IMR-90 (cell line): ENCODE measurements around the gene KCNMB2. TPM values are rescaled to one million over a fixed set of nuclear protein-coding genes. Genes with fewer than 3 reads are reported as not detected.

Experiments used
- ATAC-seq: fragments of 200-7000 bp; cut with Tn5 transposase; 2 replicates; pipeline ENCODE4 v1.9.1; 2020; ENCODE audit warnings: low read depth, mild to moderate bottlenecking, moderate library complexity
- BruUV-seq: library from RNA; stranded (reverse); fragments of 400-500 nt; replicated peaks from 2 replicates; lab custom pipeline; 2021; lab: Mats Ljungman, UMichigan
- CTCF ChIA-PET: fragments of 300-600 bp; formaldehyde crosslinking; extraction: SDS; loops from one replicate; lab custom pipeline; 2021; ENCODE audit warnings: antibody characterized with exemption; lab: Yijun Ruan, JAX
- POLR2A ChIA-PET: fragments of 300-600 bp; sonication (Branson Sonifier 250); formaldehyde crosslinking; loops from one replicate; lab custom pipeline; 2022; ENCODE audit warnings: antibody characterized with exemption; ENCODE audit not compliant: unreplicated experiment; lab: Charles Lee
- DNase-seq: peaks from one replicate; pipeline ENCODE4 v3.0.0; 2013
- H2AFZ ChIP-seq: replicated peaks from 2 replicates; pipeline ENCODE3; 2013; ENCODE audit warnings: low read length, mild to moderate bottlenecking; ENCODE audit not compliant: poor library complexity
- H2AK5ac ChIP-seq: 2 replicates; pipeline ENCODE4 v1.6.1; 2013; ENCODE audit warnings: low read depth, low read length, inconsistent platforms
- H2AK9ac ChIP-seq: replicated peaks from 2 replicates; pipeline ENCODE3; 2013; ENCODE audit warnings: mild to moderate bottlenecking, low read depth, low read length, moderate library complexity; ENCODE audit not compliant: poor library complexity
- H2BK120ac ChIP-seq: 2 replicates; pipeline ENCODE4 v1.6.1; 2013; ENCODE audit warnings: low read depth, low read length, inconsistent platforms
- H2BK15ac ChIP-seq: 3 replicates; pipeline ENCODE4 v1.6.1; 2013; ENCODE audit warnings: low read depth, low read length, inconsistent platforms
- H2BK20ac ChIP-seq: 2 replicates; pipeline ENCODE4 v1.6.1; 2013; ENCODE audit warnings: low read depth, mild to moderate bottlenecking, inconsistent platforms, low read length, moderate library complexity
- H2BK5ac ChIP-seq: 2 replicates; pipeline ENCODE4 v1.6.1; 2013; ENCODE audit warnings: mild to moderate bottlenecking, low read depth, low read length, inconsistent platforms; ENCODE audit not compliant: poor library complexity, severe bottlenecking
- H3K14ac ChIP-seq: replicated peaks from 2 replicates; pipeline ENCODE4 v1.6.1; 2013; ENCODE audit warnings: low read depth, low read length, inconsistent platforms
- H3K18ac ChIP-seq: 2 replicates; pipeline ENCODE4 v1.6.1; 2013; ENCODE audit warnings: low read depth, low read length, control low read depth
- H3K23ac ChIP-seq: 2 replicates; pipeline ENCODE4 v1.6.1; 2013; ENCODE audit warnings: low read depth, low read length, inconsistent platforms
- H3K27ac ChIP-seq: 2 replicates; pipeline ENCODE4 v1.5.1; 2013; ENCODE audit warnings: mild to moderate bottlenecking, control low read depth, low read length; ENCODE audit not compliant: insufficient read depth
- H3K27me3 ChIP-seq: 2 replicates; pipeline ENCODE4 v1.6.1; 2013; ENCODE audit warnings: low read length; ENCODE audit not compliant: control insufficient read depth, insufficient read depth
- H3K36me3 ChIP-seq: 2 replicates; pipeline ENCODE4 v1.6.1; 2013; ENCODE audit warnings: low read length, mixed read lengths; ENCODE audit not compliant: control insufficient read depth, insufficient read depth
- H3K4ac ChIP-seq: 2 replicates; pipeline ENCODE4 v1.6.1; 2013; ENCODE audit warnings: low read depth, low read length, inconsistent platforms
- H3K4me1 ChIP-seq: 2 replicates; pipeline ENCODE4 v1.6.1; 2013; ENCODE audit warnings: low read length, mixed read lengths; ENCODE audit not compliant: control insufficient read depth, insufficient read depth
- H3K4me2 ChIP-seq: 2 replicates; pipeline ENCODE4 v1.6.1; 2013; ENCODE audit warnings: low read depth, mild to moderate bottlenecking, control low read depth, low read length, moderate library complexity
- H3K4me3 ChIP-seq: 2 replicates; pipeline ENCODE4 v1.5.1; 2013; ENCODE audit warnings: low read depth, mild to moderate bottlenecking, control low read depth, low read length, moderate library complexity; ENCODE audit not compliant: insufficient read depth
- H3K56ac ChIP-seq: 2 replicates; pipeline ENCODE4 v1.6.1; 2013; ENCODE audit warnings: low read length, inconsistent platforms; ENCODE audit not compliant: insufficient read depth; ENCODE audit errors: extremely low read depth
- H3K79me1 ChIP-seq, 2 experiments: 2 replicates each; pipeline ENCODE4 v1.6.1; 2013; ENCODE audit warnings: low read length in 2 of 2, inconsistent platforms in 1 of 2, low read depth in 1 of 2
- H3K9ac ChIP-seq: 2 replicates; pipeline ENCODE4 v1.6.1; 2013; ENCODE audit warnings: low read depth, low read length, control low read depth
- H3K9me1 ChIP-seq: 2 replicates; pipeline ENCODE4 v1.6.1; 2013; ENCODE audit warnings: low read length, inconsistent platforms; ENCODE audit not compliant: insufficient read depth
- H3K9me3 ChIP-seq: 2 replicates; pipeline ENCODE4 v1.6.1; 2013; ENCODE audit warnings: low read length; ENCODE audit not compliant: control insufficient read depth, insufficient read depth
- H4K20me1 ChIP-seq: 2 replicates; pipeline ENCODE4 v1.6.1; 2013; ENCODE audit warnings: low read length, inconsistent platforms; ENCODE audit not compliant: insufficient read depth
- H4K5ac ChIP-seq: 2 replicates; pipeline ENCODE4 v1.6.1; 2013; ENCODE audit warnings: mild to moderate bottlenecking, low read depth, low read length, control low read depth
- H4K8ac ChIP-seq, 2 experiments: 2 replicates each; pipeline ENCODE4 v1.6.1; 2013; ENCODE audit warnings: low read depth in 2 of 2, low read length in 2 of 2, control low read depth in 1 of 2, inconsistent platforms in 1 of 2
- H4K91ac ChIP-seq: 2 replicates; pipeline ENCODE4 v1.6.1; 2013; ENCODE audit warnings: low read depth, low read length, inconsistent platforms; ENCODE audit not compliant: insufficient read depth
- BHLHE40 ChIP-seq: fragments of 150-350 bp; IDR thresholded peaks from 2 replicates; pipeline ENCODE4 v1.6.1; 2016; ENCODE audit warnings: mild to moderate bottlenecking, low read depth, low read length
- CEBPB ChIP-seq: IDR thresholded peaks from 2 replicates; pipeline ENCODE4 v1.6.1; 2012; ENCODE audit warnings: low read depth, low read length, improper control_type of control experiment
- CHD1 ChIP-seq: IDR thresholded peaks from 2 replicates; pipeline ENCODE4 v1.6.1; 2012; ENCODE audit warnings: low read depth, low read length, improper control_type of control experiment
- FOS ChIP-seq: fragments of 150-350 bp; IDR thresholded peaks from 2 replicates; pipeline ENCODE4 v1.6.1; 2016; ENCODE audit warnings: low read depth, low read length
- MAFK ChIP-seq: IDR thresholded peaks from 2 replicates; pipeline ENCODE4 v1.6.1; 2012; ENCODE audit warnings: low read depth, low read length, improper control_type of control experiment
- MAZ ChIP-seq: IDR thresholded peaks from 2 replicates; pipeline ENCODE4 v1.6.1; 2012; ENCODE audit warnings: low read depth, mild to moderate bottlenecking, low read length, improper control_type of control experiment, moderate library complexity, borderline replicate concordance
- MXI1 ChIP-seq: IDR thresholded peaks from 2 replicates; pipeline ENCODE4 v1.6.1; 2012; ENCODE audit warnings: low read depth, mild to moderate bottlenecking, low read length, moderate library complexity, borderline replicate concordance
- NFE2L2 ChIP-seq: fragments of 150-350 bp; IDR thresholded peaks from 2 replicates; pipeline ENCODE4 v1.6.1; 2016; ENCODE audit warnings: low read depth, mild to moderate bottlenecking, low read length
- POLR2A ChIP-seq: IDR thresholded peaks from 2 replicates; pipeline ENCODE4 v1.6.1; 2012; ENCODE audit warnings: mild to moderate bottlenecking, low read depth, low read length
- RAD21 ChIP-seq: IDR thresholded peaks from 2 replicates; pipeline ENCODE4 v1.6.1; 2012; ENCODE audit warnings: low read length, improper control_type of control experiment
- RCOR1 ChIP-seq: IDR thresholded peaks from 2 replicates; pipeline ENCODE4 v1.6.1; 2012; ENCODE audit warnings: mild to moderate bottlenecking, low read length, improper control_type of control experiment; ENCODE audit not compliant: insufficient replicate concordance
- RFX5 ChIP-seq: IDR thresholded peaks from 2 replicates; pipeline ENCODE4 v1.8.0; 2012; ENCODE audit warnings: low read depth, mild to moderate bottlenecking, low read length, moderate library complexity
- SMC3 ChIP-seq: fragments of 150-350 bp; IDR thresholded peaks from 2 replicates; pipeline ENCODE4 v1.6.1; 2016; ENCODE audit warnings: low read depth, mild to moderate bottlenecking, antibody characterized with exemption, low read length, moderate library complexity
- WGBS, 2 experiments: methylation state at CpG; one replicate each; pipeline versions ENCODE4 v1.1.5 to v1.1.7; 2013; ENCODE audit warnings: missing lambda C conversion rate in 2 of 2; ENCODE audit not compliant: insufficient read length in 1 of 2; ENCODE audit errors: extremely low coverage in 2 of 2; 5-methylcytosine and 5-hydroxymethylcytosine counted together
- dilution Hi-C: fragments of 300-500 bp; cut with HindIII; formaldehyde crosslinking; loops from one replicate; pipeline ENCODE4 v1.14.3; 2018; ENCODE audit warnings: low sequenced_read_pairs; ENCODE audit not compliant: unreplicated experiment
- in situ Hi-C: fragments of 300-500 bp; cut with MboI; formaldehyde crosslinking; loops from 3 replicates; pipeline ENCODE4 v1.14.3; 2019; ENCODE audit warnings: low sequenced_read_pairs, inconsistent platforms, mixed read lengths
- intact Hi-C: fragments of 100-400 bp; cut with micrococcal nuclease; formaldehyde crosslinking; loops from 2 replicates; pipeline ENCODE4 v1.10.0; 2022
- polyA plus RNA-seq, 3 experiments: library from polyadenylated mRNA; depleted of rRNA; stranded (reverse); fragments of >200 nt; gene quantifications; 2 replicates each; pipeline ENCODE4 v1.2.3, GENCODE V29; 2012; ENCODE audit warnings: low replicate concordance in 1 of 3
- total RNA-seq: library from RNA; depleted of rRNA; stranded (reverse); fragments of >200 nt; gene quantifications from 2 replicates; pipeline ENCODE4 v1.2.3, GENCODE V29; 2012
- TF ChIP-seq, protein P1 (sequence below): fragments of 150-350 bp; IDR thresholded peaks from 2 replicates; pipeline ENCODE4 v1.6.1; 2017; ENCODE audit warnings: mild to moderate bottlenecking, antibody characterized with exemption, low read length, low read depth
- TF ChIP-seq, protein P2 (sequence below): fragments of 150-350 bp; IDR thresholded peaks from 2 replicates; pipeline ENCODE4 v1.6.1; 2016; ENCODE audit warnings: low read depth, mild to moderate bottlenecking, low read length, moderate library complexity, borderline replicate concordance
- TF ChIP-seq, protein P3 (sequence below): conservative IDR thresholded peaks from 2 replicates; pipeline ENCODE4 v1.5.1; 2012; ENCODE audit warnings: mild to moderate bottlenecking, low read depth, low read length, improper control_type of control experiment

KCNMB2 gene
- total and polyA plus RNA-seq, 2 of the 4 experiments (the other 2 are of a cell fraction), result not detected

DNA sequence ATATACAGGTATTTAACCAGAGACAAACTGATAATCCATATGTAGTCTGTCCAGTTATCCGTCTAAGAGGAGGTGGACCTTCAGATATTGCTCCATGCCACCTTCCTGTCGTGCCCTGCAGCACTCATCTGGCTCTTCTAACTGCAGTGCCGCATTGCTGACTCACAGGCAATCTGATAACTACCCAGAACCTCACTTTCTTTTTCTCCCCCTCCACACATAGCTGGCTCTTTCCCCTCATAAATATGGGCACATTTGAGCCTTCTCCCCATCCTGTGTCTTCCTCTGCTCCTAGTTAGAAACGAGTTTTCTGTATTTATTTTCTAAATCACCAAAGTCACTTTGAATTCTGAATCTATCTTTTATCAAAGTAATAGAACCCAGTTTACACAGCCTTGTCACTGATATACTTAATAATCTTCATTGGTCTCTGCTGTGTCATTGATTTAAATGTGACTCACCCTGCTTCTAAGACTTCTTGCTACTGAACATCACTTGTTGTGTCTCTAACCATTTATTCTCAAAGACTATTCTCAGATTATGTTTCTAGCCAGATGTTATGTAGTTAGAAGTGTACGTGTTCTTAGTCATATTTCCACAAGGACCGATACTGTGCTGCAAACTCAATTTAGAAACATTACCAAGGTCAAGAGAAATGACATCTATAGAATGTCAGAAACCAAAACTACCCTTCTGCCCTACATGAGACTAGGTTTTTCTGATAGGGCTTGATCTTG is 17.4 kb upstream of the KCNMB2 start:
- Histone ChIP-seq H3K23ac (no peak overlapping the region), H3K36me3 (no peaks in the 10 kb centered on the region), H4K20me1 (no peaks in the 10 kb centered on the region), H3K79me1 (no peaks in the 10 kb centered on the region), H3K14ac (no peak overlapping the region), H4K5ac (no peak overlapping the region), H3K56ac (no peak overlapping the region), H3K9me1 (no peaks in the 10 kb centered on the region), H2AK5ac (no peak overlapping the region), H4K8ac (no peak overlapping the region), H3K4ac (no peak overlapping the region), H2AFZ (no peak overlapping the region), H3K18ac (no peak overlapping the region), H2BK20ac (no peak overlapping the region), H2BK120ac (no peak overlapping the region), H2AK9ac (no peak overlapping the region), H3K4me1 (no peaks in the 10 kb centered on the region), H4K91ac (no peak overlapping the region), H3K9me3 (no peaks in the 10 kb centered on the region), H2BK5ac (no peak overlapping the region), H3K4me2 (no peak overlapping the region), H3K27ac (no peak overlapping the region), H3K4me3 (no peak overlapping the region), H3K27me3 (no peaks in the 10 kb centered on the region), H3K9ac (no peak overlapping the region), H2BK15ac (no peak overlapping the region)
- in situ Hi-C loops (no loop called here), intact Hi-C loops (no loop called here), dilution Hi-C loops (no loop called here)
- WGBS, 2 experiments, result 60% methylated on average over 1 of the region's 6 CpGs; no CpG with 5 or more reads in 1 of the 2 experiments
- DNase-seq (no peak), ATAC-seq (no peak; the same call in 1 of the 2 replicates)
- no TSS peak for BruUV-seq
- CTCF ChIA-PET, result interaction anchor here (0.9 kb wide), 1 partner anchor 14 kb away, joined by 3 read pairs; no protein-coding TSS in a partner anchor
- TF ChIP-seq BHLHE40, result no peak
- no peak for TF ChIP-seq CHD1
- TF ChIP-seq, protein P1, sequence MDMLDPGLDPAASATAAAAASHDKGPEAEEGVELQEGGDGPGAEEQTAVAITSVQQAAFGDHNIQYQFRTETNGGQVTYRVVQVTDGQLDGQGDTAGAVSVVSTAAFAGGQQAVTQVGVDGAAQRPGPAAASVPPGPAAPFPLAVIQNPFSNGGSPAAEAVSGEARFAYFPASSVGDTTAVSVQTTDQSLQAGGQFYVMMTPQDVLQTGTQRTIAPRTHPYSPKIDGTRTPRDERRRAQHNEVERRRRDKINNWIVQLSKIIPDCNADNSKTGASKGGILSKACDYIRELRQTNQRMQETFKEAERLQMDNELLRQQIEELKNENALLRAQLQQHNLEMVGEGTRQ, result no peak
- TF ChIP-seq, protein P2, sequence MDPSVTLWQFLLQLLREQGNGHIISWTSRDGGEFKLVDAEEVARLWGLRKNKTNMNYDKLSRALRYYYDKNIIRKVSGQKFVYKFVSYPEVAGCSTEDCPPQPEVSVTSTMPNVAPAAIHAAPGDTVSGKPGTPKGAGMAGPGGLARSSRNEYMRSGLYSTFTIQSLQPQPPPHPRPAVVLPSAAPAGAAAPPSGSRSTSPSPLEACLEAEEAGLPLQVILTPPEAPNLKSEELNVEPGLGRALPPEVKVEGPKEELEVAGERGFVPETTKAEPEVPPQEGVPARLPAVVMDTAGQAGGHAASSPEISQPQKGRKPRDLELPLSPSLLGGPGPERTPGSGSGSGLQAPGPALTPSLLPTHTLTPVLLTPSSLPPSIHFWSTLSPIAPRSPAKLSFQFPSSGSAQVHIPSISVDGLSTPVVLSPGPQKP, result no peak
- TF ChIP-seq MAZ, result no peak
- no peak for TF ChIP-seq NFE2L2
- TF ChIP-seq FOS, result no peak
- TF ChIP-seq MAFK, result no peak
- no peak for TF ChIP-seq RAD21
- no peak for TF ChIP-seq RCOR1
- TF ChIP-seq, protein P3, sequence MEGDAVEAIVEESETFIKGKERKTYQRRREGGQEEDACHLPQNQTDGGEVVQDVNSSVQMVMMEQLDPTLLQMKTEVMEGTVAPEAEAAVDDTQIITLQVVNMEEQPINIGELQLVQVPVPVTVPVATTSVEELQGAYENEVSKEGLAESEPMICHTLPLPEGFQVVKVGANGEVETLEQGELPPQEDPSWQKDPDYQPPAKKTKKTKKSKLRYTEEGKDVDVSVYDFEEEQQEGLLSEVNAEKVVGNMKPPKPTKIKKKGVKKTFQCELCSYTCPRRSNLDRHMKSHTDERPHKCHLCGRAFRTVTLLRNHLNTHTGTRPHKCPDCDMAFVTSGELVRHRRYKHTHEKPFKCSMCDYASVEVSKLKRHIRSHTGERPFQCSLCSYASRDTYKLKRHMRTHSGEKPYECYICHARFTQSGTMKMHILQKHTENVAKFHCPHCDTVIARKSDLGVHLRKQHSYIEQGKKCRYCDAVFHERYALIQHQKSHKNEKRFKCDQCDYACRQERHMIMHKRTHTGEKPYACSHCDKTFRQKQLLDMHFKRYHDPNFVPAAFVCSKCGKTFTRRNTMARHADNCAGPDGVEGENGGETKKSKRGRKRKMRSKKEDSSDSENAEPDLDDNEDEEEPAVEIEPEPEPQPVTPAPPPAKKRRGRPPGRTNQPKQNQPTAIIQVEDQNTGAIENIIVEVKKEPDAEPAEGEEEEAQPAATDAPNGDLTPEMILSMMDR, result no peak
- no peak for TF ChIP-seq POLR2A
- TF ChIP-seq RFX5, result no peak
- no peak for TF ChIP-seq CEBPB
- TF ChIP-seq MXI1, result no peak
- TF ChIP-seq SMC3, result no peak
- POLR2A ChIA-PET, result no interaction called here
